HG03159 (cell line): ENCODE data around the gene COX5B.
"Not testable (repeated sequence)": the region's sequence is repeated elsewhere in the genome, so short reads cannot be mapped to it uniquely, and the experiment has no call there.

ENCODE experiments used
- ATAC-seq: cut with Tn5 transposase; IDR thresholded peaks from one replicate; pipeline ENCODE4 v1.9.1; 2021; ENCODE audit warnings: mild to moderate bottlenecking, moderate library complexity; ENCODE audit not compliant: unreplicated experiment

Gene COX5B

GRCh38 chr2:97672606-97673140 lies 26.8 kb downstream of the COX5B start:
- ATAC-seq: not testable (repeated sequence)

- ATAC-seq: no peak
These were observed 27.5 kb downstream of the COX5B start for GRCh38 chr2:97673182-97673914.

GRCh38 chr2:97673915-97674283 lies 28.0 kb downstream of the COX5B start:
- no peak for ATAC-seq

GRCh38 chr2:97675430-97676113 lies 29.7 kb downstream of the COX5B start:
- no peak for ATAC-seq

GRCh38 chr2:97676620-97677019 lies 30.8 kb downstream of the COX5B start:
- ATAC-seq: no peak

GRCh38 chr2:97677480-97677879 lies 31.6 kb downstream of the COX5B start:
- ATAC-seq: no peak

- no peak for ATAC-seq
These were observed 32.4 kb downstream of the COX5B start for GRCh38 chr2:97678298-97678697.

- not testable (repeated sequence) for ATAC-seq
These were observed 41.4 kb downstream of the COX5B start for GRCh38 chr2:97687235-97687634.

- ATAC-seq: no peak
These were observed 42.4 kb downstream of the COX5B start for GRCh38 chr2:97688062-97688827.

- ATAC-seq: no peak
These were observed 45.3 kb downstream of the COX5B start for GRCh38 chr2:97691166-97691565.

- ATAC-seq: no peak
These were observed 47.6 kb downstream of the COX5B start for GRCh38 chr2:97693476-97693875.

- ATAC-seq: no peak
These were observed 49.9 kb downstream of the COX5B start for GRCh38 chr2:97695744-97696143.

GRCh38 chr2:97697252-97698235 lies 51.7 kb downstream of the COX5B start:
- ATAC-seq: peak; percentile 76
